NCI-H1105 (cell line): ENCODE results near the gene LRRTM4.
"Not testable (repeated sequence)": the region's sequence is repeated elsewhere in the genome, so short reads cannot be mapped to it uniquely, and the experiment has no call there.

Source experiments
- DNase-seq: peaks from one replicate; lab custom pipeline; 2025; lab: John Stamatoyannopoulos, UW

Gene LRRTM4

DNA sequence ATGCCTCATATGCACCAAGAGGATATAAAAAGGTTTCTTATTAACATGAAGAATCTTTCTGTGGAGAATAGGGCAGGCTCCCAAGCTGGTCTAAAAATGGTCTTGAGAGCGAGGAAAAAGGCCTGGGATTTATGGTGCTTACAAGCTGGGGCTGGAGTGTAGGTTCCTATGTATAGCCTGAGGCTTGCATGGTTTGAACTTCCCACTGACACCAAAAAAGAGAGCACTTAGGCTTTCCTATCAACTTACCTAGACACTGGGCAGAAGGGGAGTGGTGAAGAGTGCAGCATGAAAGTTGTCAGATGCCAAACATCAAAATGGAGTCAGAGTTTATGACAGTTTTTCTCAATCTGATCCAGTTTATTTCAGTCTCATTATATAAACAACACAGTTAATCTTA lies 784.6 kb downstream of the LRRTM4 start:
- DNase-seq, result no peak

DNA sequence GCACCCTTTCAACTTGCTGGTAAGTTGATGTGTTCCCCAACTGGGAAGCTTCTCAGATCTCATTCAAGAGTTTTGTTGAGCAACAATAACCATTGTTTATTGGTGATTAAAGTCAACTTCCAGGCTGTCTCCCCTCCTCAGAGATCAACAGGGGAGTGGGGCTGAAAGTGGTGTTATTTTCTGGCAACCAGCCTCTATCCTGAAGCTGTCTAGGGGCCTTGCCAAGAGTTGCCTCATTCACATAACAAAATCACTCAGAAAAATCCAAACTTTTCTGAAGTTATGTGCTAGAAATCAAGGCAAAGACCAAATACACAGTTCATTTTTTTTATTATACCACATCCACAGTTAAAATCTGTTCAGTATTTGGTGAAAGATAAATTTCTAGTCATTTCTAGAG lies 788.4 kb downstream of the LRRTM4 start:
- DNase-seq, result no peak

DNA sequence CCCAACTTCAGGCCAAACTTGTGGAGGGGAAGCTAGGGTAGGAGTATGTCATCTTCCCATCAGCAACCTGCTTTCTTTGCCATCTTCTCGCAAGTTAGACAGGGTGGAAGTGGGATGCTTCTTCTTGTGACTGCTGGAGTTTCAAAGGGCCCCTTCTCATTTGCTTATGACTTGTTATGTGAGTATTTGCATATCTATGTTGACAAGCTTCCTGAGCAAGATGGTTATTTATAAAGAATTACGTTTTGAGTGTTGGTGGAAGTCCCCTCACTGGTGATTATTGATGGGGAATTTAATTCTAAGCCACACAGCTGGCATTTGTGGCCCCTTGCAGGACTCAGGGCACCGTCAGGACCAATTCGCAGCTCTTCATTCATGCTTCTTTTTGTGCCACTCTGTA lies 791.0 kb downstream of the LRRTM4 start:
- no peak for DNase-seq

DNA sequence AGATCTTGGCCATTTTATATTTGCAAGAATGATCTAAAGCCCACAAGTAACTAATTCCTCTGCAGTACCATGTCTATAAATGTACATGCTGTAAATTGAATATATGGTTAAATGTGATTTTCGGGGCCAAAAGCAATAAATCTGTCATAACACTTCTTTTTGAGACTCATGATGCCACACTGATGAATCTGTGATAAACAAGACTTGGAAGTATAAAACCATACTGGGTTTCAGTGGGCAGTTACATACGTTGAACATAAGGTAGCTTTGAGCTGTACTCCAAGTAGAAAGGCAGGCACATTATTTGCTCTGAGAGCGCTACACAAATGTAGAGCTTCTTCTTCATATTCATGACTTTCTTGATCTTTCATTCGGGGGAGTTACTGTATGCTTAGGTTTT lies 792.2 kb downstream of the LRRTM4 start:
- no peak for DNase-seq

DNA sequence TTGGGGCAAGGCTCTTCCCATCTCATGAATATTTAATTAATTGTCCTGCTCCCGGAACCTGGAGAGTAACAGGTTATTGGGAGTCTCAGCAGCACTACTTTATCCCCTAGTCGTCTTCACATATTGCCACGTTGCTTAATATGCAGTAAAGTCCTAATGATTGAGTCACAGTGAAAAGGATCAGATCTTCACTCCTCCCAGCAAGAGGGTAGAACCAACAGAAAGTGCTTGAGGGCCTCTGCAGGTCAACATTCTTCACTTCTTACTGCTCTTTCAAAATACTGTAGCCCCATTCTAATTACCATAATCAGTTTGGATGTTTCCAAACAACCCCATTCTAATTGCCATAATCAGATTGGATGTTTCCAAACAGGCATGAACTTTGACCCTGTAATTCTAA lies 801.0 kb downstream of the LRRTM4 start:
- no peak for DNase-seq

DNA sequence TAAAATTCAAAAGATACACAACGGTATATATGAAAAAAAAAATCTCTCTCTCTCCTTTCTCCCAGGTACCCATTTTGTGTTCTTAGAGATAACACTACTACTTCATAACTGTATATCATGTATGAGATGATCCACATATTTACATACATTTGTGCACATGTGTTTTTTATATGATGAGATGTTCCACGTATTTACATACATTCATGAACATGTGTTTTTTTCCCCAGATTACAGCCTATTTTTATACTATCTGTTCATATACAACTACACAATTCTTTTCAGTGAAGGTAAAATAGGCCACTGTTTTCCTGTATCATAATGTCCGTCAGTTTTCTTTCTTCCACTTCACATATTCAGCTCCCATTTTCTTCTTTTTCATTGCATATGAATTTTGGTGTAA lies 808.9 kb downstream of the LRRTM4 start:
- no peak for DNase-seq

DNA sequence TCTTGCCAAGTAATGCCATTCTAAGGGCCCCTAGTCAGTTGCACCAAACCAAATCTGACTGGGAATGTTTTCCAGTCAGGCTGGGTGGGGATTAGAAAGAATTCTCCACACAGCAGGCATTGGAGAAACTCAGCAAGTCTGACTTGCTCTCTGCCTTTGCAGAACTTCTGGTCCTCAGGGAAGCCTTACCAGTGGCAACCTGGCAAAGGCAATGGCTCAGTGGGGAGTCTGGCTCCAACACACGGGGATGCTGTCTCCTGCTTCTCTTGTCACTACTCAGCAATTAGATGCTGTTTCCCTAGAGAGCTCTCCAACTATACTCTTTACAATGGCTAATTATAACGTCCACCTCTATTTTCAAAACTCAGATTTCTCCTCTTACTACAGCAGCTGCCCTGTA lies 810.7 kb downstream of the LRRTM4 start:
- peak; percentile 57 for DNase-seq

DNA sequence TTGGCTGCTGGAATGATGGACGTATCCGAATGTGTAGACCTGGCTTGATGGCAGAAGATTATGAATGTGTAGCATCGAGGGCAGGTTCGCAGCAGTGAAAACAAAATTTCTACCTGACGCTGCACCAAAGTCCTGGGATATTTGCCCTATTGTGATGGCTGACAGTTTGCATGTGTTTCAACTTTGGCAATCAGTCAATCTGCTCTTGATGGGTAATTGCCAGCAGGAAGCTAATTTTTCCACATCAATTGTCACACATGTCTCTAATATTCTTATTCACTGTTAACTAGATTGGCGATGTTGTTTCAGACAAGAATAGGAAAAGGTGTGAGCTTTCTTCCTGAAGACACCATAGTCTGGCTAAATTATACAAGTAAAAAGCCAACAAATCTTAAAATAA lies 821.3 kb downstream of the LRRTM4 start:
- DNase-seq, result no peak

DNA sequence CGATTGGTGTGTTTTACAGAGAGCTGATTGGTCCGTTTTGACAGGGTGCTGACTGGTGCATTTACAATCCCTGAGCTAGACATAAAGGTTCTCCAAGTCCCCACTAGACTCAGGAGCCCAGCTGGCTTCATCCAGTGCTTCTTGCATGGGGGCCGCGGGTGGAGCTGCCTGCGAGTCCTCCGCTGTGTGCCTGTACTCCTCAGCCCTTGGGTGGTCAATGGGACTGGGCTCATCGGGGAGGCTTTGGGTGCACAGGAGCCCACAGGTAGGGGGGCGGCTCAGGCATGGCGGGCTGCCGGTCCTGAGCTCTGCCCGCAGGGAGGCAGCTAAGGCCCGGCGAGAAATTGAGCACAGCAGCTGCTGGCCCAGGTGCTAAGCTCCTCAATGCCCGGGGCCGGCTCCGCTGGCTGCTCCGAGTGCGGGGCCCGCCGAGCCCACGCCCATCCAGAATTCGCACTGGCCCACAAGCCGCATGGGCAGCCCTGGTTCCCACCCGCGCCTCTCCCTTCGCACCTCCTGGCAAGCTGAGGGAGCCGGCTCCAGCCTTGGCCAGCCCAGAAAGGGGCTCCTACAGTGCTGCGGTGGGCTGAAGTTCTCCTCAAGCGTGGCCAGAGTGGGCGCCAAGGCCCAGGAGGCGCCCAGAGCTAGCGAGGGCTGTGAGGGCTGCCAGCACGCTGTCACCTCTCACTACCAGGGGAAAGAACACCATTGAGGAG lies 824.0 kb downstream of the LRRTM4 start:
- DNase-seq, result not testable (repeated sequence)
